Kidney (tissue), 14 donors: Measurements from ENCODE around the gene TMOD1. TPM values are rescaled to one million over a fixed set of nuclear protein-coding genes. Genes with fewer than 3 reads are reported as not detected.

Experiments used
- DNase-seq, 5 donors: peaks; one replicate each; pipeline ENCODE4 v3.0.0-alpha.2; 2013 to 2020
- FAIRE-seq: peaks from 2 replicates; lab custom pipeline; 2012; peaks lifted over from hg19 to GRCh38; lab: Jason Lieb, UNC
- H3K27ac ChIP-seq, 2 donors: one replicate each; pipeline ENCODE4 v1.7.0; 2013; ENCODE audit warnings: low read depth in 2 of 2, low read length in 2 of 2, inconsistent platforms in 1 of 2
- H3K27me3 ChIP-seq: one replicate; pipeline ENCODE4 v1.7.1; 2013; ENCODE audit warnings: low read length, inconsistent platforms; ENCODE audit not compliant: control insufficient read depth, insufficient read depth
- H3K36me3 ChIP-seq, 3 donors: one replicate each; pipeline versions ENCODE4 v1.7.0 to v1.7.1; 2013; ENCODE audit warnings: low read length in 3 of 3, control low read depth in 1 of 3, inconsistent platforms in 1 of 3; ENCODE audit not compliant: insufficient read depth in 3 of 3, control insufficient read depth in 2 of 3
- H3K4me1 ChIP-seq, 3 donors: one replicate each; pipeline versions ENCODE4 v1.7.0 to v1.7.1; 2013; ENCODE audit warnings: low read length in 3 of 3, inconsistent platforms in 1 of 3, low read depth in 1 of 3; ENCODE audit not compliant: control insufficient read depth in 2 of 3, insufficient read depth in 2 of 3
- H3K4me3 ChIP-seq, 3 donors: one replicate each; pipeline versions ENCODE4 v1.7.0 to v1.8.1; 2013; ENCODE audit warnings: low read length in 3 of 3, control low read depth in 1 of 3, inconsistent platforms in 1 of 3
- H3K9ac ChIP-seq, 3 donors: one replicate each; pipeline versions ENCODE4 v1.7.0 to v1.7.1; 2013; ENCODE audit warnings: low read length in 3 of 3, control low read depth in 1 of 3, inconsistent platforms in 1 of 3
- H3K9me3 ChIP-seq, 3 donors: one replicate each; pipeline versions ENCODE4 v1.7.0 to v1.7.1; 2013; ENCODE audit warnings: low read length in 3 of 3, control low read depth in 1 of 3, inconsistent platforms in 1 of 3; ENCODE audit not compliant: control insufficient read depth in 2 of 3, insufficient read depth in 1 of 3
- intact Hi-C: fragments of 100-400 bp; cut with DNase I; formaldehyde crosslinking; loops from one replicate; pipeline ENCODE4 v1.11.1; 2022
- polyA plus RNA-seq: library from polyadenylated mRNA; stranded (reverse); fragments of 350-450 nt; fragmentation: Illumina TruSeq; extraction: RNeasy Lipid Tissue Mini Kit (QIAGEN cat#74804); gene quantifications from one replicate; pipeline ENCODE4 v1.2.3, GENCODE V29; 2014; ENCODE audit warnings: low read depth, low replicate concordance; ENCODE audit not compliant: insufficient read depth
- total RNA-seq: library from RNA; stranded (reverse); fragmentation: NEBNext Ultra II Directional; extraction: Animal tissue kit (Norgen Biotek cat#: 25700); gene quantifications from one replicate; pipeline ENCODE4 v1.2.1, GENCODE V29; 2021
- TF ChIP-seq, protein P1 (sequence below): IDR thresholded peaks from 3 replicates; pipeline ENCODE4 v1.5.1; 2012; ENCODE audit warnings: mild to moderate bottlenecking, moderate library complexity, borderline replicate concordance; ENCODE audit not compliant: insufficient read depth; ENCODE audit errors: extremely low read depth
- donor health status: control.
- donor health status: control.
- donor health status: control.
- donor health status: control.
- donor health status: control.
- donor health status: DM: yes; HTN: yes; CAD: no.
- donor health status: Normal renal cell carcinoma (clear cell type).

TMOD1 gene
- total and polyA plus RNA-seq, 2 donors from 2014 or later = 8.1 to 14.9 TPM

DNA sequence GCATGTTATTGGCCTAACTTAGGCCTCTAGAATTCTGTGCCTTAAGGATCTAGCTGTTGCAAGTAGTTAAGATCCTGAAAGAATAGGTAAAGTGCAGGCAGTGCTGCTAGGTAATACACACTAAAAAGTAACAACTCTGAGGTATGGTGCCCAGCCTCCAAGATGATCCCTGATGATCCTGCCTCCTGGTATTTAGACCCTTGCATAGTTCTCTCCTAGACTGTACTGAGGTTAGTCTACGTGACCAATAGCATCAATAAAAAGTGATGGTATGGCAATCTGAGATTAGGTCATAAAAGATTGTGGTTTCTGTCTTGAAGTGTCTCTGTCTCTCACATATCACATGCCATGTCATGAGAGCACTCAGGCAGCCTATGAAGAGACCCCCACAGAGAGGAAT lies 122.5 kb downstream of the TMOD1 start:
- Histone ChIP-seq H3K27me3 (no peaks in the 10 kb centered on the region), H3K36me3 (peaks cover 0 to 14% (median 5%) of the 10 kb centered on the region in 3 donors), H3K4me1 (peaks cover 0 to under 1% (median 0%) of the 10 kb centered on the region in 3 donors), H3K9me3 (no peaks in the 10 kb centered on the region), H3K27ac (no peak overlapping the region), H3K4me3 (no peak overlapping the region), H3K9ac (no peak overlapping the region)
- TF ChIP-seq, protein P1, sequence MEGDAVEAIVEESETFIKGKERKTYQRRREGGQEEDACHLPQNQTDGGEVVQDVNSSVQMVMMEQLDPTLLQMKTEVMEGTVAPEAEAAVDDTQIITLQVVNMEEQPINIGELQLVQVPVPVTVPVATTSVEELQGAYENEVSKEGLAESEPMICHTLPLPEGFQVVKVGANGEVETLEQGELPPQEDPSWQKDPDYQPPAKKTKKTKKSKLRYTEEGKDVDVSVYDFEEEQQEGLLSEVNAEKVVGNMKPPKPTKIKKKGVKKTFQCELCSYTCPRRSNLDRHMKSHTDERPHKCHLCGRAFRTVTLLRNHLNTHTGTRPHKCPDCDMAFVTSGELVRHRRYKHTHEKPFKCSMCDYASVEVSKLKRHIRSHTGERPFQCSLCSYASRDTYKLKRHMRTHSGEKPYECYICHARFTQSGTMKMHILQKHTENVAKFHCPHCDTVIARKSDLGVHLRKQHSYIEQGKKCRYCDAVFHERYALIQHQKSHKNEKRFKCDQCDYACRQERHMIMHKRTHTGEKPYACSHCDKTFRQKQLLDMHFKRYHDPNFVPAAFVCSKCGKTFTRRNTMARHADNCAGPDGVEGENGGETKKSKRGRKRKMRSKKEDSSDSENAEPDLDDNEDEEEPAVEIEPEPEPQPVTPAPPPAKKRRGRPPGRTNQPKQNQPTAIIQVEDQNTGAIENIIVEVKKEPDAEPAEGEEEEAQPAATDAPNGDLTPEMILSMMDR = no peak
- intact Hi-C loops = no loop called here
- DNase-seq (no peak), FAIRE-seq (no peak)

DNA sequence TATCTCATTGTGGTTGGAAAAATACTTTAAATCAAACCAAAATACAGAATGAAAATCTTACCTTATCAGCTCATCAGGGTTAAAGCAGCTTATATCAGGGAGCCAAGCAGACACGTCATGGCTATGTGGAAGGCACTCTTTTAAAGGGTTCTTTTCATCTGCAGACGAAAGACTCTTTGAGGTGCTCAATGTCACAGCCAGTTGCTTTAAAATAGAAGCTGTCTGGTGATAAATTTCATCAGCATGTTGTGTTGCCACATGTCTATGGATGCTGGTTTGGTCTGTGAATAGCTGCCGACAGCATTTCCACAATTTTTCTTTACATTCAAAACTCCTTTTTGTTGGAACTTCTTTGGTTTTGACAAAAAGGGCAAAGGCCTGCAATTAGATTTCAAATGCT lies 124.2 kb downstream of the TMOD1 start:
- TF ChIP-seq, protein P1 = no peak
- no peak for DNase-seq
- Histone ChIP-seq H3K9me3 (no peaks in the 10 kb centered on the region), H3K4me3 (no peak overlapping the region), H3K27ac (no peak overlapping the region), H3K4me1 (peaks cover 0 to 2% (median 0%) of the 10 kb centered on the region in 3 donors), H3K27me3 (no peaks in the 10 kb centered on the region), H3K36me3 (peaks cover 0 to 14% (median 4%) of the 10 kb centered on the region in 3 donors), H3K9ac (no peak overlapping the region)
- no peak for FAIRE-seq
- intact Hi-C loops = no loop called here

- DNase-seq (no peak), FAIRE-seq (no peak)
- Histone ChIP-seq H3K9me3 (no peaks in the 10 kb centered on the region), H3K4me1 (peaks cover 0 to 9% (median 8%) of the 10 kb centered on the region in 3 donors), H3K9ac (no peak overlapping the region), H3K27ac (no peak overlapping the region), H3K4me3 (no peak overlapping the region), H3K27me3 (no peaks in the 10 kb centered on the region), H3K36me3 (peaks cover 0 to 14% (median 4%) of the 10 kb centered on the region in 3 donors)
- intact Hi-C loops = no loop called here
- TF ChIP-seq, protein P1 = no peak
These were observed 126.2 kb downstream of the TMOD1 start for GRCh38 chr9:97627624-97628023.

- DNase-seq = no peak
- Histone ChIP-seq H3K36me3 (peaks cover 0 to 14% (median 4%) of the 10 kb centered on the region in 3 donors), H3K9me3 (no peaks in the 10 kb centered on the region), H3K4me3 (no peak overlapping the region), H3K9ac (no peak overlapping the region), H3K27ac (no peak overlapping the region), H3K27me3 (no peaks in the 10 kb centered on the region), H3K4me1 (peaks cover 0 to 9% (median 8%) of the 10 kb centered on the region in 3 donors)
- intact Hi-C loops = no loop called here
- TF ChIP-seq, protein P1 = no peak
- FAIRE-seq = no peak
These were observed 127.2 kb downstream of the TMOD1 start for GRCh38 chr9:97628668-97629067.
